Nephron progenitor cell (in vitro differentiated cells): ENCODE data around the gene FSTL1.

Experiments
- DNase-seq: peaks from one replicate; pipeline ENCODE4 v3.0.0; 2021
- H3K27ac Mint-ChIP-seq: 2 replicates; pipeline ENCODE4 v1.8.0; 2021; ENCODE audit warnings: mild to moderate bottlenecking, moderate library complexity, mixed read lengths
- H3K27me3 Mint-ChIP-seq: 2 replicates; pipeline ENCODE4 v1.8.0; 2021; ENCODE audit warnings: mild to moderate bottlenecking, low read depth, mixed read lengths; ENCODE audit not compliant: poor library complexity
- H3K36me3 Mint-ChIP-seq: 2 replicates; pipeline ENCODE4 v1.8.0; 2021; ENCODE audit warnings: low read depth, mixed read lengths
- H3K4me1 Mint-ChIP-seq: 2 replicates; pipeline ENCODE4 v1.8.0; 2021; ENCODE audit warnings: mixed read lengths
- H3K4me3 Mint-ChIP-seq: 2 replicates; pipeline ENCODE4 v1.8.0; 2021; ENCODE audit warnings: mild to moderate bottlenecking, moderate library complexity, mixed read lengths
- H3K9me3 Mint-ChIP-seq: 2 replicates; pipeline ENCODE4 v1.8.0; 2021; ENCODE audit warnings: mild to moderate bottlenecking, moderate library complexity, mixed read lengths
- CTCF ChIP-seq: fragments of 200-600 bp; sonication (generic); IDR thresholded peaks from 2 replicates; pipeline ENCODE4 v1.5.0; 2021; ENCODE audit warnings: antibody characterized with exemption

FSTL1 gene

GRCh38 chr3:120495809-120496208, 45.0 kb upstream of the FSTL1 start:
- Mint-ChIP-seq H3K36me3 (no peaks in the 10 kb centered on the region), H3K9me3 (peaks cover 19% of the 10 kb centered on the region), H3K27me3 (peaks cover under 1% of the 10 kb centered on the region), H3K4me3 (no peak overlapping the region), H3K27ac (no peak overlapping the region), H3K4me1 (peaks cover 39% of the 10 kb centered on the region)
- no peak for DNase-seq
- TF ChIP-seq CTCF: no peak

- TF ChIP-seq CTCF: no peak
- no peak overlapping the region for H3K27ac Mint-ChIP-seq
- H3K4me1 Mint-ChIP-seq: peaks cover 18% of the 10 kb centered on the region
- no peak overlapping the region for H3K4me3 Mint-ChIP-seq
- DNase-seq: no peak
- peaks cover 4% of the 10 kb centered on the region for H3K27me3 Mint-ChIP-seq
- no peaks in the 10 kb centered on the region for H3K36me3 Mint-ChIP-seq
- peaks cover 19% of the 10 kb centered on the region for H3K9me3 Mint-ChIP-seq
Measured at GRCh38 chr3:120492103-120492502, 41.3 kb upstream of the FSTL1 start.

GRCh38 chr3:120489421-120489820, 38.6 kb upstream of the FSTL1 start:
- Mint-ChIP-seq H3K4me3 (no peak overlapping the region), H3K9me3 (peaks cover 2% of the 10 kb centered on the region), H3K4me1 (peaks cover 18% of the 10 kb centered on the region), H3K27me3 (peaks cover 6% of the 10 kb centered on the region), H3K36me3 (no peaks in the 10 kb centered on the region), H3K27ac (no peak overlapping the region)
- no peak for TF ChIP-seq CTCF
- DNase-seq: no peak

- H3K9me3 Mint-ChIP-seq: no peaks in the 10 kb centered on the region
- H3K4me1 Mint-ChIP-seq: peaks cover 18% of the 10 kb centered on the region
- peaks cover 6% of the 10 kb centered on the region for H3K27me3 Mint-ChIP-seq
- no peak for DNase-seq
- no peak overlapping the region for H3K4me3 Mint-ChIP-seq
- H3K36me3 Mint-ChIP-seq: no peaks in the 10 kb centered on the region
- no peak for TF ChIP-seq CTCF
- H3K27ac Mint-ChIP-seq: no peak overlapping the region
Measured at GRCh38 chr3:120488296-120488695, 37.5 kb upstream of the FSTL1 start.

DNA sequence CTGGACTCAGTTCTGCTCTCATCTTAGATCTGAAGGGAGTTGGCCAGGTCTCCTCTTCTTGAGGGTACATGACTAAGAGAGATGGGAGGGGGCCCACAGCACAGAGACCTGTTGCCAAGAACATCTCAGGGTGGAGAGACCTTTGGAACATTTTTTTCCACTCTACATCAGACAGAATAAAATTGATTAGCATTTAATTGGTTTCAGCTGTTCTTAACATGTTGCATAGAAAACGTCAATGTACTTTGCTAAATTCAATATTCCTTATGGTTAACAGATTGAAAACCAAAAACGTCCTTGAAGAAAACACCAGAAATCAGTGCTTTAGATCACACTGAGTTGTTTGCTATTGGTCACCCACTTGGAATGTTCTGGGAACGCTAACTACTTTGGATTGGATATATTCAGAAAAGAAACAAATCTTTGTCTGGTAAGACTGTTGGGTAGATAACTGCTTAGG, 36.4 kb upstream of the FSTL1 start:
- H3K27me3 Mint-ChIP-seq: peaks cover 6% of the 10 kb centered on the region
- H3K4me3 Mint-ChIP-seq: no peak overlapping the region
- TF ChIP-seq CTCF: no peak
- peaks cover 18% of the 10 kb centered on the region for H3K4me1 Mint-ChIP-seq
- DNase-seq: no peak
- no peak overlapping the region for H3K27ac Mint-ChIP-seq
- H3K9me3 Mint-ChIP-seq: no peaks in the 10 kb centered on the region
- no peaks in the 10 kb centered on the region for H3K36me3 Mint-ChIP-seq

GRCh38 chr3:120481081-120481480, 30.3 kb upstream of the FSTL1 start:
- TF ChIP-seq CTCF: no peak
- no peak for DNase-seq
- Mint-ChIP-seq H3K4me1 (no peaks in the 10 kb centered on the region), H3K27ac (no peak overlapping the region), H3K4me3 (no peak overlapping the region), H3K36me3 (no peaks in the 10 kb centered on the region), H3K27me3 (no peaks in the 10 kb centered on the region), H3K9me3 (no peaks in the 10 kb centered on the region)
